HG02938 (cell line): Measurements from ENCODE around the gene KLRC4.
"Not testable (repeated sequence)": the region's sequence is repeated elsewhere in the genome, so short reads cannot be mapped to it uniquely, and the experiment has no call there.

Source experiments
- ATAC-seq: cut with Tn5 transposase; IDR thresholded peaks from one replicate; pipeline ENCODE4 v1.9.1; 2021; ENCODE audit warnings: mild to moderate bottlenecking, moderate library complexity; ENCODE audit not compliant: unreplicated experiment

Gene KLRC4, protein sequence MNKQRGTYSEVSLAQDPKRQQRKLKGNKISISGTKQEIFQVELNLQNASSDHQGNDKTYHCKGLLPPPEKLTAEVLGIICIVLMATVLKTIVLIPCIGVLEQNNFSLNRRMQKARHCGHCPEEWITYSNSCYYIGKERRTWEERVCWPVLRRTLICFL

DNA sequence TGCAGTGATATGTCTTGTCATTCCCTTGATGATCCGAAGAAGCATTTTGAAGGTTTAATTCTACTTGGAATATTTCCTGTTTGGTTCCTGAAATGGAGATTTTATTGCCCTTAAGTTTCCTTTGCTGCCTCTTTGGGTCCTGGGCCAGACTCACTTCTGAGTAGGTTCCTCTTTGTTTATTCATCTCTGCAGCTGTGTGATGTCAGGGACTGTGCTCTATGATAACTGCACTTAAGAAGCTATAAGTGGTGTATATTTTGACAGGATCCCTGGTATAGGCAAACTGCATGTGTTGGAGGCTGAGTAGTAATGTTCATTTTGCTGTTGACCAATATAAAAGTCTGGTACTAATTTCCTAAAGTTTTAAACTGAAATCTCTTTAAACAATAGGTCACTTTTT is at the start of gene KLRC4:
TSS of gene KLRC4 (minus strand) at position 366 of the 400 bp plus-strand sequence. CDS start at position 184, 182 bp downstream.
- no peak for ATAC-seq

DNA sequence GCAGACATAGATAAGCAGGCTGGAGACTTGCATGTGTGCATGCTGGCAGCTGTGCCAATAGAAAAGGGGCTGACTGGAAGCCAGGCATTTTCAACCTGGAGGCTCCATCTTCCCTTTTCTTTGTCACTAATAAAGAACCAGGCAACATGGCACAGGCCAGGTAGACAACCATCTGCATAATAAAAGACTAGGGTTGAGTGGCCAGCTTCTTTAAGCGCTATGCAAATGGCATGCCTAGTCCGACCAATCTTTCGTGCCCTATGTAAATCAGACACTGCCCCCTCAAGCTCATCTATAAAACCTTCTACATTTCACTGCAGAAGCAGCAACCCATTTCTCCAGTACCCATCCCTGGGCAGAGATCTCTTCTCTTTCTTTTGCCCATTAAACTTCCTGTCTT is 48.2 kb upstream of the KLRC4 start:
- no peak for ATAC-seq

DNA sequence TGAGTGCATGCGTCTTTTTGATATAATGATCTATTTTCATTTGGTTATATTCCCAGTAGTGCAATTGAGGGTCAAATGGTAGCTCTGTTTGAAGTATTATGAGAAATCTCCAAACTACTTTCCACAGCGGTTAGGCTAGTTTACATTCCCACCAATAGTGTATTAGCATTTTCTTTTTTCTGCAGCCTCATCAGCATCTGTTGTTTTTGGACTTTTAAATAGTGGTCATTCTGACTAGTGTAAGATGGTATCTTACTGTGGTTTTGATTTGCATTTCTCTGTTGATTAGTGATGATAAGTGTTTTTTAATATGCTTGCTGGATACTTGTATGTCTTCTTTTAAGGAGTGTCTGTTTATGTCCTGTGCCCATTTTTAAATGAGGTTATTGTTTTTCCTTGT is 47.3 kb upstream of the KLRC4 start:
- no peak for ATAC-seq

DNA sequence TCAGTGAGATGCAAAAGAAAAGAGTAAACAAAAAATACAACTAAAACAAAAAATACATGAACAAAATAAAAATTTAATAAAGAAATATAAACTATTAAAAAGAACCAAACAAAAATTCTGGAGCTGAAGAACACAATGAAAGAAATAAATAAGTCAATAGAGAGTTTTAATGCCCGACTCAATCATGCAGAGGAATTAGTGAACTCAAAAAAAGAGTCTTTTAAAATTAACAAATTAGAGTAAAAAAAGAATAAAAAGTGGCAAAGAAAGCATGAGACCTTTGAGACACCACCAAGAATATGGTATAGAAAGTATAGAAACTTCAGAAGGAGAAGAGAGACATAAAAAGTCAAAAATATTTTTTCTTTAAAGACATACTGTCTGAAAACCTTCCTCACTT is 46.2 kb upstream of the KLRC4 start:
- ATAC-seq = no peak

DNA sequence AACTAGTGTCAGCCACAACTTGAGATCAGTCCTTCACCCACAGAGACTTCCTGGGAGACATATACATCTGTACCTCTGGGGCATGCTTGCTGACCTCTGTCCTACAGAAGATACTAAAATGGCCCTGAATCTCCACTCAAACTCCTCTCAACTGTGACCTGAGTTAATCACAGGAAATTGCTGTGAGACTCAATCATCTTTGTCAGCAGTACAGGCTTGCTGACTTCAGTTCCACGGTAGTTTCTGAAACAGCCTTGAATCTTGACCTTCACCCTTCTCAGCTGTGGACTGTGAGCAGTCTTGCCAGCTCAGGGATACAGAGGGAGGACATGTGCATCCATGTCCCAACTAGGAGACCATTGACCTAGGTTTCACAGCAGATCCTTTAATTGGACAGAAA is 45.0 kb upstream of the KLRC4 start:
- ATAC-seq = no peak

DNA sequence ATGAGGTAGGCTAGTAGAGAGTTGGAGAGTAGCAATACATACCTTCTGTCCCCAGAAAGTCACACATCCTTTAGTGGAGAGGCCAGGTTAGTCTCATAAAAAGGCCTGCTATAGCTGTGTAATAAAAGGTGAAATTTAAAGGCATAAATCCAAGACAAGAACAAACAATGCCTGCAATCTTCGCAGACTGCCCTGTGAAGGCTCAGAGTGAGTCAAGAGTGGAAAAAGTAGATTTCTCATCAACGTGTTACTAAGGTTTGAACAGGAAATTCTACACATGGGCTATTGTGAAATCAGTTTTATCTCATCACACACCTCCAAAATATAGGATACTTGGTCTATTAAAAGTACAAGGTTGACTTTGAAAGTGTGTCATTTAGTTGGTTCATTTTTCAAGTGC is 43.6 kb upstream of the KLRC4 start, which contains the start of gene KLRC1:
TSS of gene KLRC1 (minus strand) at position 222 of the 400 bp plus-strand sequence. CDS start 2,221 bp downstream, outside the sequence.
- no peak for ATAC-seq

DNA sequence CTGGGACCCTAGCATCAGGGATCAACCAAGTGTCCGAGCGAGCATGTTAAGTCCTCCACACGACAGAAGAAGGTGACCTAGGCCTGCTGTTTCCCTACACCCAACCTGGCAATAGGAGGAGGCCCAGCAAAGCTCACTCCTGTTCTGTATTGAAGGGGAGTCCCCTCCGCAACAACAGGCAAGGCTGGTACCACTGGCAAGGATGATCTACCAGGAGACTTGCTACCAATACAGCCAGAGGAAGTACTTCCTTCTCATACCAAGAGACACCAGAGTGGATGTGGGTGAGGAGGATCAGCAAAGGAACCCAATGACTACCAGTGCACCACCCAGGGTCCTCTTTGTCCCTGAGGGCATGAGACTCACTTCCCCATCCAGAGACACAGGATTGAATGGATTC is 38.7 kb upstream of the KLRC4 start:
- ATAC-seq = no peak

DNA sequence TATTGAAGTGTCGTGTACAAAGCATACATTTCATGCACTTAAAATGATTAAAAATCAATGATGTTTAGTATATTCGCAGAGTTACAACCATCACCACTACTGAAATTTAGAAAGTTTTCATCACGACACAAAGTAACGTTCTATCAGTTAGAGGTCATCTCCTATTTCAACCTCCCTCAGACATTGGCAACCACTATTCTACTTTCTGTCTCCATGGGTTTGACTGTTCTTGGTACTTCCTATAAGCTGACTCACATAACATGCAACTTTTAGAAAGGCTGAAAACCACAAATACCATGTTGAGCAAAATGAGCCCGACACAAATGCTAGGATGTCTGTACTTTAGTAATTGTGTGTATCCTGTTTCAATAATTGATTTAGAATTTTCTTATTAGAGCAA is 36.5 kb upstream of the KLRC4 start:
- ATAC-seq = not testable (repeated sequence)

DNA sequence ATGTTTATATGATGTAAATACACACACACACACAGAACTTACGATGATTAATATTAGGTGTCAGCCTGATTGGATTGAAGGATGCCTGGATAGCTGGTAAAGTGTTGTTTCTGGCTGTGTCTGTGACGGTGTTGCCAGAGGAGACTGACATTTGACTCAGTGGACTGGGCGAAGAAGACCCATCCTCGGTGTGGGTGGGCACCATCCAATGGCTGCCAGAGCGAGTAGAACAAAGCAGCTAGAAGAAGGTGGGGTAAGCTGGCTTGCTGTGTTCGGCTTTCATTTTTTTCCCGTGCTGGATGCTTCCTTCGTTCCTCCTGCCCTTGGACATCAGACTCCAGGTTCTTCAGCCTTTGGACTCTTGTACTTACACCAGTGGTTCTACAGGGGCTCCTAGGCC is 31.6 kb upstream of the KLRC4 start:
- ATAC-seq = not testable (repeated sequence)

DNA sequence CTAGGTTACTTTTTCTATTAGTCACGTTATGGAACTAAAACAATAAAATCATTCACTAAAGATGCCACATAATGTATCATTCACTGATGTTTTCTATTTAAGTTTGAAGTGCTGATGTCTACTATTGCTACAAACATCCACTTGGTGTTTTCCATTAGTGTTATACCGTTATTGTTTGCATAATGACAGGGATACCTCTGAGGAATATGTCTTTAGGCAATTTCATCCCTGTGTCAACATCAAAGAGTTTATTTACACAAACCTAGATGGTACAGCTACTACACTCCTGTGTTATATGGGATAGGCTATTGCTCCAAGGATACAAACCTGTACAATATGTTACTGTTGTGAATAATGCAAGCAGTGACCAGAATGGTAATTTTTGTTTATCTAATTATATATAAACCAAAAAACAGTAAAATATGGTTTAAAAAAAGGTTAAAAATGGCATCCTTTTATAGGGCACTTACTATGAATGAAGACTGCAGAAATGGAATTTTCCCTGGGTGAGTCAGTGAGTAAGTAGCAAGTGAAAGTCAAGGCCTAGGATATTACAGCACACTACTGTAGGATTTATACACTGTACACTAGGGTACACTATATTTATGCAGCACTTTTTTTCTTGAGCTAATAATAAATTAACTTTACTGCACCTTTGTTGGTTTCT is 30.2 kb upstream of the KLRC4 start:
- ATAC-seq = not testable (repeated sequence)

DNA sequence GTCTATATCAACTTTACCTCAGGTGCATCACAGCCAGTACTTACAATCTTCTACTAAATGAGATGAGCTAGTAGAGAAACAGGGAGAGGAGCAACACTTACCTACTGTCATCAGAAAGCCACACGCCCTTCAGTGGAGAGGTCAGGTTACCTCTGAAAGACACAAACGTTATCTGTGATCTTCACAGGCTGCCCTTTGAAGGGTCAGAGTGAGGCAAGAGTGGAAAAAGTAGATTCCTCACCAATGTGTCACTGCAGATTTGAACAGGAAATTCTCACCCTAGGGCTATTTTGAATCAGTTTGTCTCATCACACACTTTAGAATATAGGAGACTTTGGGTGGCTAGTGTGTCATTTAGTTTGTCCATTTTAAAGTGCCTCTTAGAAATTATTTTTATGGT is 28.0 kb upstream of the KLRC4 start:
- ATAC-seq = not testable (repeated sequence)

DNA sequence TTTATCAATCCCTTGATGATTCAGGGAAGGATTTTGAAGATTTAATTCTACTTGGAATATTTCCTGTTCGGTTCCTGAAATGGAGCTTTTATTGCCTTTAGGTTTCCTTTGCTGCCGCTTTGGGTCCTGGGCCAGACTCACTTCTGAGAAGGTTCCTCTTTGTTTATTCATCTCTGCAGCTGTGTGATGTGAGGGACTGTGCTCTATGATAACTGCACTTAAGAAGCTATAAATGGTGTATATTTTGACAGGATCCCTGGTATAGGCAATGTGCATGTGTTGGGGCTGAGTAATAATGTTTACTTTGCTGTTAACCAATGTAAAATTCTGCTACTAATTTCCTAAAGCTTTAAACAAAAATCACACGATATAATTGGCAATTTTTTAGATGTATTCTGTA is 26.3 kb upstream of the KLRC4 start, which contains the start of gene KLRC2:
TSS of gene KLRC2 (minus strand) at position 195 of the 400 bp plus-strand sequence. CDS start at position 171, 24 bp downstream.
- not testable (repeated sequence) for ATAC-seq

DNA sequence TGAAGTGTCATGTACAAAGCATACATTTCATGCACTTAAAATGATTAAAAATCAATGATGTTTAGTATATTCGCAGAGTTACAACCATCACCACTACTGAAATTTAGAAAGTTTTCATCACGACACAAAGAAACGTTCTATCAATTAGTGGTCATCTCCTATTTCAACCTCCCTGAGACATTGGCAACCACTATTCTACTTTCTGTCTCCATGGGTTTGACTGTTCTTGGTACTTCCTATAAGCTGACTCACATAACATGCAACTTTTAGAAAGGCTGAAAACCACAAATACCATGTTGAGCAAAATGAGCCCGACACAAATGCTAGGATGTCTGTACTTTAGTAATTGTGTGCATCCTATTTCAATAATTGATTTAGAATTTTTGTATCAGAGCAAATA is 21.1 kb upstream of the KLRC4 start:
- ATAC-seq = not testable (repeated sequence)

DNA sequence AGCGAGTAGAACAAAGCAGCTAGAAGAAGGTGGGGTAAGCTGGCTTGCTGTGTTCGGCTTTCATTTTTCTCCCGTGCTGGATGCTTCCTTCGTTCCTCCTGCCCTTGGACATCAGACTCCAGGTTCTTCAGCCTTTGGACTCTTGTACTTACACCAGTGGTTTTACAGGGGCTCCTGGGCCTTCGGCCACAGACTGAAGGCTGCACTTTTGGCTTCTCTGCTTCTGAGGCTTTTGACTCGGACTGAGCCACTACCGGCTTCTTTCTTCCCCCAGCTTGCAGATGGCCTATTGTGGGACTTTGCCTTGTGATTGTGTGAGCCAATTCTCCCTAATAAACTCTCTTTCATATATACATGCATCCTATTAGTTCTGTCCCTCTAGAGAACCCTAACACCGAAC is 16.4 kb upstream of the KLRC4 start:
- not testable (repeated sequence) for ATAC-seq

DNA sequence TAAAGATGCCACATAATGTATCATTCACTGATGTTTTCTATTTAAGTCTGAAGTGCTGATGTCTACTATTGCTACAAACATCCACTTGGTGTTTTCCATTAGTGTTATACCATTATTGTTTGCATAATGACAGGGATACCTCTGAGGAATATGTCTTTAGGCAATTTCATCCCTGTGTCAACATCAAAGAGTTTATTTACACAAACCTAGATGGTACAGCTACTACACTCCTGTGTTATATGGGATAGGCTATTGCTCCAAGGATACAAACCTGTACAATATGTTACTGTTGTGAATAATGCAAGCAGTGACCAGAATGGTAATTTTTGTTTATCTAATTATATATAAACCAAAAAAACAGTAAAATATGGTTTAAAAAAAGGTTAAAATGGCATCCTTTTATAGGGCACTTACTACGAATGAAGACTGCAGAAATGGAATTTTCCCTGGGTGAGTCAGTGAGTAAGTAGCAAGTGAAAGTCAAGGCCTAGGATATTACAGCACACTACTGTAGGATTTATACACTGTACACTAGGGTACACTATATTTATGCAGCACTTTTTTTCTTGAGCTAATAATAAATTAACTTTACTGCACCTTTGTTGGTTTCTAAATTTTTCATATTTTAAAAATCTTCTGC is 14.8 kb upstream of the KLRC4 start:
- not testable (repeated sequence) for ATAC-seq

DNA sequence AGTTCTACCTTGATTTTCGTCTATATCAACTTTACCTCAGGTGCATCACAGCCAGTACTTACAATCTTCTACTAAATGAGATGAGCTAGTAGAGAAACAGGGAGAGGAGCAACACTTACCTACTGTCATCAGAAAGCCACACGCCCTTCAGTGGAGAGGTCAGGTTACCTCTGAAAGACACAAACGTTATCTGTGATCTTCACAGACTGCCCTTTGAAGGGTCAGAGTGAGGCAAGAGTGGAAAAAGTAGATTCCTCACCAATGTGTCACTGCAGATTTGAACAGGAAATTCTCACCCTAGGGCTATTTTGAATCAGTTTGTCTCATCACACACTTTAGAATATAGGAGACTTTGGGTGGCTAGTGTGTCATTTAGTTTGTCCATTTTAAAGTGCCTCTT is 12.6 kb upstream of the KLRC4 start:
- ATAC-seq = not testable (repeated sequence)

DNA sequence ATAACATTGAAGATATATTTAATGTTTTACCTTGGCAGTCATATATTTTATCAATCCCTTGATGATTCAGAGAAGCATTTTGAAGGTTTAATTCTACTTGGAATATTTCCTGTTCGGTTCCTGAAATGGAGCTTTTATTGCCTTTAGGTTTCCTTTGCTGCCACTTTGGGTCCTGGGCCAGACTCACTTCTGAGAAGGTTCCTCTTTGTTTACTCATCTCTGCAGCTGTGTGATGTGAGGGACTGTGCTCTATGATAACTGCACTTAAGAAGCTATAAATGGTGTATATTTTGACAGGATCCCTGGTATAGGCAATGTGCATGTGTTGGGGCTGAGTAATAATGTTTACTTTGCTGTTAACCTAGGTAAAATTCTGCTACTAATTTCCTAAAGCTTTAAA is 10.8 kb upstream of the KLRC4 start, which contains the start of gene KLRC3:
TSS of gene KLRC3 (minus strand) at position 262 of the 400 bp plus-strand sequence. CDS start at position 217, 45 bp downstream.
- not testable (repeated sequence) for ATAC-seq

DNA sequence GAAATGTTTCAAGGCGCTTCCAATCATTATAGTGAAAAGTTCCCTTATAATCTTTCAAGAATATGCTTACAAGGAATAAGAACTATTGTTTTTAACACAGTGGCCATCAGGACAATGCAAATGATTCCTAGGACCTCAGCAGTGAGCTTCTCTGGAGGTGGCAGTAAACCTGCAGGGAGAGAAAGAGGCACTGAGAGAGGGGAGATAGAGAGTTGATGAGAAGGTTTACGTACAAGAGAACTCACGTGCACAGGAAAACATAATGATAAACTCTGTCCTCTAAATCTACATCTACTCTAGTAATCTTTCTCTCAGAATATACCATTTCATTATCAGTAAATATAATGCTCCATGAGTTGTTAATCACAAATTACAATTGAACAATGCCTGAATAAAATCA is 715 bp downstream of the KLRC4 start:
- no peak for ATAC-seq

DNA sequence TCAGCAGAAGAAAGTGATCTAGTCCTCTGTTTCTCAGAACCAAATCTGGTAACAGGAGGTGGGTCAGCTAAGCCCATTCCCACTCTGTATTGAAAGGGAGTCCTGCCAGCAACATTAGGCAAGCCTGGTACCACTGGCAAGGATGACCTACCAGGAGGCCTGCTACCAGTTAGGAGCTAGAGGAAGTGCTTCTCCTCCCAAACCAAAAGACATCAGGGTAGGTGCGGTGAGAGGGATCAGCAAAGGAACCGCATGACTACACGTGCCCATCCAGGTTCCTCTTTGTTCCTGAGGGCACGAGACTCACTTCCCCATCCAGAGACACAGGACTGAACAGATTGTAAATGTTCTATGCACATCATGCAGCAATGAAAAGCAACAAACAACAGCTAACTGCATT is 2.8 kb downstream of the KLRC4 start:
- ATAC-seq = no peak

DNA sequence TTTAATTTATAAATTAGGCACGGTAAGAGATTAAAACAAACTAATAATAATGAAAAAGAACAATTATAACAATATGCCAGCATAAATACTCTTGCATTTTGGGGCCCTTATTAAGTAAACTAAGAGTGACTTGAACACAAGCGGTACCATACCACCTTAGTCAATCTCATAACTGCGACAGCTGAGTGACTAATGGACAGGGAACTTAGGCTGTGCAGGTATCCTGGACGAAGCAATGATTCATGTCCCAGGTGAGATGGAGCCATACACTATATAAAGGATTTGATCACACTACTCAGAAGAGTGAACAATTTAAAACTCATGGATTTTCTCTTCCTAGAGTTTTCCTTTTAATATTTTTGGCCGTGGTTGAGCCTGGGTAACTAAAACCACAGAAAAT is 4.3 kb downstream of the KLRC4 start:
- no peak for ATAC-seq

DNA sequence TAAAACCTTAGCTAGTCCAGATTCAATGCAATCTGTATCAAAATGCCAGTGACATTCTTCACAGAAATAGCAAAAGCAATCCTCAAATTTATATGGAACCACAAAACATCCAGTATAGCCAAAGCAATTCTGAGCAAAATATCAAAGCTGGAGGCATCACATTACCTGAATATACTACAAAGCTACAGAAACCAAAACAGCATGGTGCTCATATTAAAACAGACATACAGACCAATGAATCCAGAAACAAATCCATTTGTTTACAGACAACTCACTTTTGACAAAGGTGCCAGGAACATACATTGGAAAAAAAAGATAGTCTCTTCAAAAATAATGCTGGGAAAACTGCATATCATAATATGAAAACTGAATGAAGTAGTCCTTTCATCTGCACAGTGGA is 4.8 kb downstream of the KLRC4 start:
- no peak for ATAC-seq

DNA sequence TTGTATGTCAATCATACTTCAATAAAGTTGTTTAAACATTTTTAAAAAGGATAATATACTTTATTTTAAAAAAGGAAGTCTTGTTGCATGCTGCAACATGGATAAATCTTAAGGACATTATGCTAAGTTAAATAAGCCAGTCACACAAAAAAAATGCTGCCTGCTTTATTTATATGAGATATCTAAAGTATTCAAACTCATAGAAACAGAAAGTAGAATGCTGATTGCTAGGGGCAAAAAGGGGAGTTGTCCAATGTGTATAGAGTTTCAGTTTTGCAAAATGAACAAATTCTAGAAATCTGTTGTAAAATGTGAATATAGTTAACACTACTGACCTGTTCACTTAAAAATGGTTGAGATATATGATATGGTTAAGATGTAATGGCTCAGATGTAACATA is 8.7 kb downstream of the KLRC4 start:
- no peak for ATAC-seq
